SK-N-SH treated with all-trans-retinoic acid at 6 μM for 48 hours (cell line): ENCODE measurements around the gene PF4V1.
"Not testable (repeated sequence)": the region's sequence is repeated elsewhere in the genome, so short reads cannot be mapped to it uniquely, and the experiment has no call there.

ENCODE experiments used
- ATAC-seq: fragments of 200-7000 bp; cut with Tn5 transposase; 3 replicates; pipeline ENCODE4 v1.9.1; 2020; ENCODE audit warnings: mild to moderate bottlenecking, moderate library complexity
- ARNTL ChIP-seq: fragments of 450-650 bp; formaldehyde crosslinking; IDR thresholded peaks from 2 replicates; pipeline ENCODE4 v1.5.0; 2020; ENCODE audit warnings: low read depth, mild to moderate bottlenecking, moderate library complexity, borderline replicate concordance
- BACH2 ChIP-seq: fragments of 250-450 bp; sonication (Bioruptor Pico); IDR thresholded peaks from 2 replicates; pipeline ENCODE4 v1.9.0; 2021; ENCODE audit warnings: mild to moderate bottlenecking, borderline replicate concordance
- CREB5 ChIP-seq: fragments of 250-450 bp; sonication (Bioruptor Pico); IDR thresholded peaks from 2 replicates; pipeline ENCODE4 v1.5.1; 2020; ENCODE audit warnings: low read depth, mild to moderate bottlenecking, moderate library complexity
- ESRRG ChIP-seq: fragments of 250-450 bp; sonication (Bioruptor Pico); IDR thresholded peaks from 2 replicates; pipeline ENCODE4 v1.6.1; 2021; ENCODE audit warnings: mild to moderate bottlenecking
- ISL1 ChIP-seq: fragments of 250-450 bp; sonication (Bioruptor Pico); IDR thresholded peaks from 2 replicates; pipeline ENCODE4 v2.1.2; 2022; ENCODE audit warnings: mild to moderate bottlenecking, moderate library complexity
- OSR1 ChIP-seq: fragments of 250-450 bp; sonication (Bioruptor Pico); IDR thresholded peaks from 2 replicates; pipeline ENCODE4 v1.8.0; 2022; ENCODE audit warnings: moderate library complexity, mild to moderate bottlenecking, inconsistent platforms
- PPARA ChIP-seq: fragments of 250-450 bp; sonication (Bioruptor Pico); IDR thresholded peaks from 2 replicates; pipeline ENCODE4 v1.5.0; 2020; ENCODE audit warnings: mild to moderate bottlenecking, borderline replicate concordance
- SNAI2 ChIP-seq: fragments of 250-450 bp; sonication (Bioruptor Pico); IDR thresholded peaks from 2 replicates; pipeline ENCODE4 v1.5.0; 2020; ENCODE audit warnings: mild to moderate bottlenecking, moderate library complexity
- TCF4 ChIP-seq: fragments of 250-450 bp; sonication (Bioruptor Pico); IDR thresholded peaks from 2 replicates; pipeline ENCODE4 v1.8.0; 2021; ENCODE audit warnings: mild to moderate bottlenecking, moderate library complexity, borderline replicate concordance
- TOX ChIP-seq: fragments of 250-450 bp; sonication (Bioruptor Pico); IDR thresholded peaks from 2 replicates; pipeline ENCODE4 v1.8.0; 2021; ENCODE audit warnings: mild to moderate bottlenecking, moderate library complexity, borderline replicate concordance
- TSHZ2 ChIP-seq: fragments of 250-450 bp; sonication (Bioruptor Pico); IDR thresholded peaks from 2 replicates; pipeline ENCODE4 v1.5.0; 2020; ENCODE audit warnings: mild to moderate bottlenecking, moderate library complexity
- ZC3H10 ChIP-seq: fragments of 250-450 bp; sonication (Bioruptor Pico); IDR thresholded peaks from 2 replicates; pipeline ENCODE4 v1.5.1; 2021; ENCODE audit warnings: mild to moderate bottlenecking, moderate library complexity
- ZFP3 ChIP-seq: fragments of 250-450 bp; sonication (Bioruptor Pico); IDR thresholded peaks from 2 replicates; pipeline ENCODE4 v1.5.0; 2020; ENCODE audit warnings: mild to moderate bottlenecking, moderate library complexity
- ZFP30 ChIP-seq: fragments of 450-650 bp; formaldehyde crosslinking; IDR thresholded peaks from 2 replicates; pipeline ENCODE4 v1.5.0; 2022; ENCODE audit warnings: mild to moderate bottlenecking, moderate library complexity
- ZNF565 ChIP-seq: fragments of 450-650 bp; formaldehyde crosslinking; conservative IDR thresholded peaks from 2 replicates; pipeline ENCODE4 v1.5.0; 2020; ENCODE audit warnings: low read depth, mild to moderate bottlenecking, moderate library complexity
- ZNF70 ChIP-seq: fragments of 450-650 bp; formaldehyde crosslinking; IDR thresholded peaks from 2 replicates; pipeline ENCODE4 v1.5.0; 2020; ENCODE audit warnings: mild to moderate bottlenecking, moderate library complexity
- ZNF8 ChIP-seq: fragments of 450-650 bp; formaldehyde crosslinking; IDR thresholded peaks from 2 replicates; pipeline ENCODE4 v1.5.0; 2020; ENCODE audit warnings: mild to moderate bottlenecking, moderate library complexity
- TF ChIP-seq, protein P1 (sequence below): fragments of 250-450 bp; sonication (Bioruptor Pico); IDR thresholded peaks from 2 replicates; pipeline ENCODE4 v1.8.0; 2020; ENCODE audit warnings: mild to moderate bottlenecking, moderate library complexity, borderline replicate concordance
- TF ChIP-seq, protein P2 (sequence below): fragments of 250-450 bp; sonication (Bioruptor Pico); IDR thresholded peaks from 2 replicates; pipeline ENCODE4 v1.5.1; 2021; ENCODE audit warnings: mild to moderate bottlenecking, moderate library complexity

PF4V1 gene

GRCh38 chr4:73897380-73898136 is 44.5 kb downstream of the PF4V1 start:
- no peak for ATAC-seq
- TF ChIP-seq BACH2 (no peak), ZNF565 (CRISPR knock-in tag) (no peak), PPARA (CRISPR knock-in tag) (no peak), TOX (CRISPR knock-in tag) (no peak), ZC3H10 (CRISPR knock-in tag) (no peak), ISL1 (no peak), ZFP3 (CRISPR knock-in tag) (no peak), ESRRG (CRISPR knock-in tag) (no peak), CREB5 (CRISPR knock-in tag) (no peak), OSR1 (CRISPR knock-in tag) (no peak)
- TF ChIP-seq, protein P1, sequence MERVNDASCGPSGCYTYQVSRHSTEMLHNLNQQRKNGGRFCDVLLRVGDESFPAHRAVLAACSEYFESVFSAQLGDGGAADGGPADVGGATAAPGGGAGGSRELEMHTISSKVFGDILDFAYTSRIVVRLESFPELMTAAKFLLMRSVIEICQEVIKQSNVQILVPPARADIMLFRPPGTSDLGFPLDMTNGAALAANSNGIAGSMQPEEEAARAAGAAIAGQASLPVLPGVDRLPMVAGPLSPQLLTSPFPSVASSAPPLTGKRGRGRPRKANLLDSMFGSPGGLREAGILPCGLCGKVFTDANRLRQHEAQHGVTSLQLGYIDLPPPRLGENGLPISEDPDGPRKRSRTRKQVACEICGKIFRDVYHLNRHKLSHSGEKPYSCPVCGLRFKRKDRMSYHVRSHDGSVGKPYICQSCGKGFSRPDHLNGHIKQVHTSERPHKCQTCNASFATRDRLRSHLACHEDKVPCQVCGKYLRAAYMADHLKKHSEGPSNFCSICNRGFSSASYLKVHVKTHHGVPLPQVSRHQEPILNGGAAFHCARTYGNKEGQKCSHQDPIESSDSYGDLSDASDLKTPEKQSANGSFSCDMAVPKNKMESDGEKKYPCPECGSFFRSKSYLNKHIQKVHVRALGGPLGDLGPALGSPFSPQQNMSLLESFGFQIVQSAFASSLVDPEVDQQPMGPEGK, result no peak

DNA sequence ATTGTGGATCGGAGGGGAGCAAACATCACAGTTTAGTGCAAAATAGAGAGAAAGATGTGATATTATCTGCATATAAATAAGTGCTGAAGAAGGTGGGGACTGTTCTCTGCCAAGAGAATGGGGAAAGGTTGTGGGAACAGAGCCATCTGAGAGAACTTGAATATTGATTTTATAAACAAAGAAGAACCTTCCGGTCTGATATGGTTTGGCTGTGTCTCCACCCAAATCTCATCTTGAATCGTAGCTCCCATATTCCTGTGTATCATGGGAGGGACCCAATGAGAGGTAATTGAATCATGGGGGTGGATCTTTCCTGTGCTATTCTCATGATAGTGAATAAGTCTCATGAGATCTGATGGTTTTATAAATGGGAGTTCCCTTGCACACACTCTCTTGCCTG is 46.2 kb downstream of the PF4V1 start:
- ATAC-seq, result not testable (repeated sequence)

DNA sequence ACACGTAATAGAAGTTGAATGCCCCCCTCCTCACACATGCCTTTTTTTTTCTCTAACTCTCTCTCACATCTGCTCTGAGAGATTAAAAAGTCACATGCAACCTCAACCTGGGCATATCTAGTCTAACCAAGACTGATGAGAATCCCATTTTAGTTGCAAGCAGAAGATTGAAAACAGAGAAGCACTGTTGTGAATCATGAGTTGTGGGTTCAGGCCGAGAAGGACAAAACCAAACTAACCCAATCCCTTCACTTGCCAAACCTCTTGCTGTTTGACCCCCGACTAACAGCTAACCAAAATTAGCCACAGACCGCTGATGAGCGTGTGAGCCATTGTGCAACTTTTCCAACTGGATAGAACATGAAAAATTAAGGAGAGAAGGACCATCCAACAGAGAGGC is 47.9 kb downstream of the PF4V1 start:
- no peak for ATAC-seq
- TF ChIP-seq ZNF70 (CRISPR knock-in tag), result no peak

GRCh38 chr4:73902038-73902637 is 49.0 kb downstream of the PF4V1 start:
- TF ChIP-seq ZNF8 (CRISPR knock-in tag) (no peak), ZNF70 (CRISPR knock-in tag) (no peak), ZFP30 (CRISPR knock-in tag) (no peak), SNAI2 (CRISPR knock-in tag) (no peak), CREB5 (CRISPR knock-in tag) (no peak), PPARA (CRISPR knock-in tag) (no peak)
- TF ChIP-seq, protein P1, result no peak
- TF ChIP-seq, all 23 proteins: peak for 0
- no peak for ATAC-seq

GRCh38 chr4:73902817-73903547 is 49.9 kb downstream of the PF4V1 start:
- ATAC-seq, result no peak
- TF ChIP-seq CREB5 (CRISPR knock-in tag) (no peak), ZNF565 (CRISPR knock-in tag) (no peak), ZNF70 (CRISPR knock-in tag) (no peak), ZNF8 (CRISPR knock-in tag) (no peak), ARNTL (CRISPR knock-in tag) (no peak), ISL1 (no peak), TSHZ2 (no peak), OSR1 (CRISPR knock-in tag) (no peak), ZFP3 (CRISPR knock-in tag) (no peak), ZC3H10 (CRISPR knock-in tag) (no peak), TCF4 (no peak), BACH2 (no peak)
- TF ChIP-seq, protein P2, sequence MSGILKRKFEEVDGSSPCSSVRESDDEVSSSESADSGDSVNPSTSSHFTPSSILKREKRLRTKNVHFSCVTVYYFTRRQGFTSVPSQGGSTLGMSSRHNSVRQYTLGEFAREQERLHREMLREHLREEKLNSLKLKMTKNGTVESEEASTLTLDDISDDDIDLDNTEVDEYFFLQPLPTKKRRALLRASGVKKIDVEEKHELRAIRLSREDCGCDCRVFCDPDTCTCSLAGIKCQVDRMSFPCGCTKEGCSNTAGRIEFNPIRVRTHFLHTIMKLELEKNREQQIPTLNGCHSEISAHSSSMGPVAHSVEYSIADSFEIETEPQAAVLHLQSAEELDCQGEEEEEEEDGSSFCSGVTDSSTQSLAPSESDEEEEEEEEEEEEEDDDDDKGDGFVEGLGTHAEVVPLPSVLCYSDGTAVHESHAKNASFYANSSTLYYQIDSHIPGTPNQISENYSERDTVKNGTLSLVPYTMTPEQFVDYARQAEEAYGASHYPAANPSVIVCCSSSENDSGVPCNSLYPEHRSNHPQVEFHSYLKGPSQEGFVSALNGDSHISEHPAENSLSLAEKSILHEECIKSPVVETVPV (CRISPR knock-in tag), result no peak
